HEK293 (cell line): Measurements from ENCODE around the gene ZFR2.

Experiments used
- CTCF ChIA-PET: fragments of 350-600 bp; formaldehyde crosslinking; extraction: SDS; loops from one replicate; lab custom pipeline; 2021; ENCODE audit warnings: antibody characterized with exemption; lab: Yijun Ruan, JAX
- POLR2A ChIA-PET: fragments of 300-600 bp; formaldehyde crosslinking; extraction: SDS; loops from one replicate; lab custom pipeline; 2020; ENCODE audit warnings: antibody characterized with exemption, inconsistent platforms; lab: Yijun Ruan, JAX
- H3K27ac ChIP-seq: fragments of 200-500 bp; sonication (Bioruptor generic); 2 replicates; pipeline ENCODE4 v1.5.1; 2014; ENCODE audit warnings: low read depth, low read length, control low read depth, inconsistent platforms; ENCODE audit errors: extremely low read depth
- H3K36me3 ChIP-seq, 2 experiments: fragments of 200-500 bp in 1 of 2; sonication (Bioruptor generic) in 1 of 2; 1 replicate in 1 of 2; 2 replicates in 1 of 2; pipeline ENCODE4 v1.5.1; 2014 to 2017; ENCODE audit warnings: inconsistent platforms in 2 of 2, low read length in 2 of 2; ENCODE audit not compliant: control insufficient read depth in 2 of 2, insufficient read depth in 1 of 2
- H3K4me1 ChIP-seq: fragments of 200-500 bp; sonication (Bioruptor generic); 2 replicates; pipeline ENCODE4 v1.5.1; 2014; ENCODE audit warnings: mild to moderate bottlenecking, low read length, inconsistent platforms; ENCODE audit not compliant: control insufficient read depth, insufficient read depth
- H3K4me3 ChIP-seq: 2 replicates; pipeline ENCODE4 v1.5.1; 2011; ENCODE audit warnings: low read depth, mild to moderate bottlenecking, control low read depth, low read length, moderate library complexity
- H3K9me3 ChIP-seq: fragments of 200-500 bp; sonication (Bioruptor generic); 2 replicates; pipeline ENCODE4 v1.5.1; 2014; ENCODE audit warnings: low read depth, low read length, inconsistent platforms; ENCODE audit not compliant: control insufficient read depth, insufficient read depth
- FEZF1 ChIP-seq: fragments of 450-650 bp; formaldehyde crosslinking; IDR thresholded peaks from 2 replicates; pipeline ENCODE4 v1.5.1; 2016; ENCODE audit warnings: missing biosample characterization, missing genetic modification characterization
- ZBTB20 ChIP-seq: fragments of 450-650 bp; formaldehyde crosslinking; IDR thresholded peaks from 2 replicates; pipeline ENCODE4 v1.5.1; 2016; ENCODE audit warnings: missing biosample characterization, missing genetic modification characterization
- ZNF146 ChIP-seq: fragments of 450-650 bp; formaldehyde crosslinking; IDR thresholded peaks from 2 replicates; pipeline ENCODE4 v1.5.1; 2016; ENCODE audit warnings: missing biosample characterization, missing genetic modification characterization
- ZNF214 ChIP-seq: fragments of 450-650 bp; formaldehyde crosslinking; IDR thresholded peaks from 2 replicates; pipeline ENCODE4 v1.5.1; 2017; ENCODE audit warnings: missing biosample characterization, mild to moderate bottlenecking, missing genetic modification characterization, borderline replicate concordance
- ZNF239 ChIP-seq: fragments of 450-650 bp; formaldehyde crosslinking; IDR thresholded peaks from 2 replicates; pipeline ENCODE4 v1.5.1; 2016; ENCODE audit warnings: missing biosample characterization, missing genetic modification characterization
- ZNF398 ChIP-seq: fragments of 450-650 bp; formaldehyde crosslinking; IDR thresholded peaks from 2 replicates; pipeline ENCODE4 v1.5.1; 2017; ENCODE audit warnings: missing biosample characterization, missing genetic modification characterization
- ZNF48 ChIP-seq: fragments of 450-650 bp; formaldehyde crosslinking; IDR thresholded peaks from 2 replicates; pipeline ENCODE4 v1.5.1; 2016; ENCODE audit warnings: missing biosample characterization, missing genetic modification characterization
- ZNF501 ChIP-seq: fragments of 450-650 bp; formaldehyde crosslinking; IDR thresholded peaks from 2 replicates; pipeline ENCODE4 v1.5.1; 2016; ENCODE audit warnings: missing biosample characterization, missing genetic modification characterization
- ZNF514 ChIP-seq: fragments of 450-650 bp; formaldehyde crosslinking; IDR thresholded peaks from 2 replicates; pipeline ENCODE4 v1.5.1; 2016; ENCODE audit warnings: missing biosample characterization, missing genetic modification characterization
- ZNF596 ChIP-seq: fragments of 450-650 bp; IDR thresholded peaks from 2 replicates; pipeline ENCODE4 v1.5.0; 2018; ENCODE audit warnings: missing biosample characterization, mild to moderate bottlenecking, missing genetic modification characterization, moderate library complexity
- ZNF626 ChIP-seq: fragments of 450-650 bp; sonication (Bioruptor Pico); formaldehyde crosslinking; IDR thresholded peaks from 2 replicates; pipeline ENCODE4 v1.5.1; 2018; ENCODE audit warnings: missing biosample characterization, missing genetic modification characterization, inconsistent platforms
- ZNF645 ChIP-seq: fragments of 450-650 bp; formaldehyde crosslinking; IDR thresholded peaks from 2 replicates; pipeline ENCODE4; 2016; ENCODE audit warnings: missing biosample characterization, missing genetic modification characterization
- ZNF654 ChIP-seq: fragments of 450-650 bp; formaldehyde crosslinking; IDR thresholded peaks from 2 replicates; pipeline ENCODE4 v1.5.1; 2016; ENCODE audit warnings: low read depth, missing biosample characterization, missing genetic modification characterization
- ZNF692 ChIP-seq: fragments of 450-650 bp; formaldehyde crosslinking; IDR thresholded peaks from 2 replicates; pipeline ENCODE4 v1.5.1; 2016; ENCODE audit warnings: missing biosample characterization, missing genetic modification characterization
- TF ChIP-seq, protein P1 (sequence below): fragments of 450-650 bp; formaldehyde crosslinking; optimal IDR thresholded peaks from 2 replicates; pipeline ENCODE3; 2016; ENCODE audit warnings: missing biosample characterization, mild to moderate bottlenecking, missing genetic modification characterization
- TF ChIP-seq, protein P2 (sequence below): fragments of 450-650 bp; formaldehyde crosslinking; IDR thresholded peaks from 2 replicates; pipeline ENCODE4 v1.5.1; 2016; ENCODE audit warnings: missing biosample characterization, missing genetic modification characterization
- TF ChIP-seq, protein P3 (sequence below): fragments of 450-650 bp; formaldehyde crosslinking; IDR thresholded peaks from 2 replicates; pipeline ENCODE4 v1.5.1; 2016; ENCODE audit warnings: missing biosample characterization, missing genetic modification characterization

The ZFR2 gene

GRCh38 chr19:3826163-3826562 lies 42.7 kb downstream of the ZFR2 start:
- ChIA-PET CTCF (interaction anchor here (0.6 kb wide), 1 partner anchor 20 kb away, joined by 3 read pairs; no protein-coding TSS in a partner anchor), POLR2A (no interaction called here)
- TF ChIP-seq ZNF398 (tag by site-specific recombination) (no peak), ZNF501 (tag by site-specific recombination) (no peak), ZNF146 (tag by site-specific recombination) (no peak), ZNF48 (tag by site-specific recombination) (no peak), ZNF645 (tag by site-specific recombination) (no peak), ZNF239 (tag by site-specific recombination) (no peak), ZNF654 (tag by site-specific recombination) (no peak)
- TF ChIP-seq, protein P1, sequence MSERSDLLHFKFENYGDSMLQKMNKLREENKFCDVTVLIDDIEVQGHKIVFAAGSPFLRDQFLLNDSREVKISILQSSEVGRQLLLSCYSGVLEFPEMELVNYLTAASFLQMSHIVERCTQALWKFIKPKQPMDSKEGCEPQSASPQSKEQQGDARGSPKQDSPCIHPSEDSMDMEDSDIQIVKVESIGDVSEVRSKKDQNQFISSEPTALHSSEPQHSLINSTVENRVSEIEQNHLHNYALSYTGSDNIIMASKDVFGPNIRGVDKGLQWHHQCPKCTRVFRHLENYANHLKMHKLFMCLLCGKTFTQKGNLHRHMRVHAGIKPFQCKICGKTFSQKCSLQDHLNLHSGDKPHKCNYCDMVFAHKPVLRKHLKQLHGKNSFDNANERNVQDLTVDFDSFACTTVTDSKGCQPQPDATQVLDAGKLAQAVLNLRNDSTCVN (tag by site-specific recombination) = no peak
- TF ChIP-seq, protein P2, sequence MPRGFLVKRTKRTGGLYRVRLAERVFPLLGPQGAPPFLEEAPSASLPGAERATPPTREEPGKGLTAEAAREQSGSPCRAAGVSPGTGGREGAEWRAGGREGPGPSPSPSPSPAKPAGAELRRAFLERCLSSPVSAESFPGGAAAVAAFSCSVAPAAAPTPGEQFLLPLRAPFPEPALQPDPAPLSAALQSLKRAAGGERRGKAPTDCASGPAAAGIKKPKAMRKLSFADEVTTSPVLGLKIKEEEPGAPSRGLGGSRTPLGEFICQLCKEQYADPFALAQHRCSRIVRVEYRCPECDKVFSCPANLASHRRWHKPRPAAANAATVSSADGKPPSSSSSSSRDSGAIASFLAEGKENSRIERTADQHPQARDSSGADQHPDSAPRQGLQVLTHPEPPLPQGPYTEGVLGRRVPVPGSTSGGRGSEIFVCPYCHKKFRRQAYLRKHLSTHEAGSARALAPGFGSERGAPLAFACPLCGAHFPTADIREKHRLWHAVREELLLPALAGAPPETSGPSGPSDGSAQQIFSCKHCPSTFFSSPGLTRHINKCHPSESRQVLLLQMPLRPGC (tag by site-specific recombination) = no peak
- Histone ChIP-seq H3K4me1 (no peaks in the 10 kb centered on the region), H3K27ac (no peak overlapping the region), H3K36me3 (no peaks in the 10 kb centered on the region), H3K9me3 (no peaks in the 10 kb centered on the region), H3K4me3 (no peak overlapping the region)

- Histone ChIP-seq H3K36me3 (no peaks in the 10 kb centered on the region), H3K4me1 (no peaks in the 10 kb centered on the region), H3K27ac (no peak overlapping the region), H3K9me3 (no peaks in the 10 kb centered on the region), H3K4me3 (no peak overlapping the region)
- ChIA-PET POLR2A (no interaction called here), CTCF (interaction anchor here (0.6 kb wide), 1 partner anchor 34 kb away, joined by 3 read pairs; no protein-coding TSS in a partner anchor)
- no peak for TF ChIP-seq ZNF514 (tag by site-specific recombination)
- TF ChIP-seq ZNF626 (tag by site-specific recombination) = no peak
- TF ChIP-seq, protein P3, sequence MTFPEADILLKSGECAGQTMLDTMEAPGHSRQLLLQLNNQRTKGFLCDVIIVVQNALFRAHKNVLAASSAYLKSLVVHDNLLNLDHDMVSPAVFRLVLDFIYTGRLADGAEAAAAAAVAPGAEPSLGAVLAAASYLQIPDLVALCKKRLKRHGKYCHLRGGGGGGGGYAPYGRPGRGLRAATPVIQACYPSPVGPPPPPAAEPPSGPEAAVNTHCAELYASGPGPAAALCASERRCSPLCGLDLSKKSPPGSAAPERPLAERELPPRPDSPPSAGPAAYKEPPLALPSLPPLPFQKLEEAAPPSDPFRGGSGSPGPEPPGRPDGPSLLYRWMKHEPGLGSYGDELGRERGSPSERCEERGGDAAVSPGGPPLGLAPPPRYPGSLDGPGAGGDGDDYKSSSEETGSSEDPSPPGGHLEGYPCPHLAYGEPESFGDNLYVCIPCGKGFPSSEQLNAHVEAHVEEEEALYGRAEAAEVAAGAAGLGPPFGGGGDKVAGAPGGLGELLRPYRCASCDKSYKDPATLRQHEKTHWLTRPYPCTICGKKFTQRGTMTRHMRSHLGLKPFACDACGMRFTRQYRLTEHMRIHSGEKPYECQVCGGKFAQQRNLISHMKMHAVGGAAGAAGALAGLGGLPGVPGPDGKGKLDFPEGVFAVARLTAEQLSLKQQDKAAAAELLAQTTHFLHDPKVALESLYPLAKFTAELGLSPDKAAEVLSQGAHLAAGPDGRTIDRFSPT = no peak
- peak; percentile 59 for TF ChIP-seq ZBTB20 (tag by site-specific recombination)
- no peak for TF ChIP-seq ZNF596
- 0 out of 2 replicates have a peak, but pooled peaks have one; percentile 17 for TF ChIP-seq FEZF1 (tag by site-specific recombination)
- TF ChIP-seq ZNF692 (tag by site-specific recombination) = no peak
- TF ChIP-seq ZNF214 = no peak
These were observed 43.4 kb downstream of the ZFR2 start for GRCh38 chr19:3825286-3825956.
